GM18873 (cell line): Measurements from ENCODE around the gene MMP14.
A peak's percentile ranks its signal among the peaks of the same experiment; 100 is the strongest.
"Not testable (repeated sequence)": the region's sequence is repeated elsewhere in the genome, so short reads cannot be mapped to it uniquely, and the experiment has no call there.

Source experiments
- ATAC-seq: cut with Tn5 transposase; IDR thresholded peaks from one replicate; pipeline ENCODE4 v1.9.1; 2021; ENCODE audit warnings: mild to moderate bottlenecking, moderate library complexity, moderate number of reproducible peaks; ENCODE audit not compliant: unreplicated experiment, low FRiP score

Gene MMP14

GRCh38 chr14:22839159-22839779 is 2.9 kb downstream of the MMP14 start:
- ATAC-seq: no peak

- no peak for ATAC-seq
These were observed 4.9 kb downstream of the MMP14 start for GRCh38 chr14:22841311-22841710.

- no peak for ATAC-seq
These were observed 5.4 kb downstream of the MMP14 start for GRCh38 chr14:22841769-22842168.

GRCh38 chr14:22842211-22843122 is 6.1 kb downstream of the MMP14 start:
- ATAC-seq: no peak

DNA sequence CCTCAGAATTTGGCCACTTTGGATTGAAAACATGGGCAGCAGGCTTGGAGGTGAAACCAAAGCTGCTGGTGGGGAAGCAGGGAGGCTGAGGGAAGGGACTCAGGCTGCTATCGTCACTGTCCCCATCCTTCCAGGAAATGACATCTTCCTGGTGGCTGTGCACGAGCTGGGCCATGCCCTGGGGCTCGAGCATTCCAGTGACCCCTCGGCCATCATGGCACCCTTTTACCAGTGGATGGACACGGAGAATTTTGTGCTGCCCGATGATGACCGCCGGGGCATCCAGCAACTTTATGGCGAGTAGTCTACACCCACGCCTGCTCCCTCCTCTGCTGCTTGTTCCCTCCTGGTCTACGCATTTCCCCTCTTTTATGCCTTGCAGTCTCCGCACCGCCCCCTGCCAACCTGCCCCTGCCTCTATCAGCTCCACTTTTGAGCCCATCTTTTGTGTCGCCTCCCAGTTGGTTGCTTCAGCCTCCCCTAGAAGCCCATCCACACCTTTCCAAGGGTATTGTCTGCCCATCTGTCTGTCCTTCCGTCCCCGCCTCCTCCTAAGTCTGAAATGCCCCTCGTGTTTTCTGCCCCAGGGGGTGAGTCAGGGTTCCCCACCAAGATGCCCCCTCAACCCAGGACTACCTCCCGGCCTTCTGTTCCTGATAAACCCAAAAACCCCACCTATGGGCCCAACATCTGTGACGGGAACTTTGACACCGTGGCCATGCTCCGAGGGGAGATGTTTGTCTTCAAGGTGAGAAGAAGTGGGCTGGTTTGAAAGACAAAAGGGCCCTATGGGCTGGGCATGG is 6.9 kb downstream of the MMP14 start:
- no peak for ATAC-seq

GRCh38 chr14:22844221-22845102 is 8.1 kb downstream of the MMP14 start:
- no peak for ATAC-seq

- no peak for ATAC-seq
These were observed 8.7 kb downstream of the MMP14 start for GRCh38 chr14:22845103-22845394.

DNA sequence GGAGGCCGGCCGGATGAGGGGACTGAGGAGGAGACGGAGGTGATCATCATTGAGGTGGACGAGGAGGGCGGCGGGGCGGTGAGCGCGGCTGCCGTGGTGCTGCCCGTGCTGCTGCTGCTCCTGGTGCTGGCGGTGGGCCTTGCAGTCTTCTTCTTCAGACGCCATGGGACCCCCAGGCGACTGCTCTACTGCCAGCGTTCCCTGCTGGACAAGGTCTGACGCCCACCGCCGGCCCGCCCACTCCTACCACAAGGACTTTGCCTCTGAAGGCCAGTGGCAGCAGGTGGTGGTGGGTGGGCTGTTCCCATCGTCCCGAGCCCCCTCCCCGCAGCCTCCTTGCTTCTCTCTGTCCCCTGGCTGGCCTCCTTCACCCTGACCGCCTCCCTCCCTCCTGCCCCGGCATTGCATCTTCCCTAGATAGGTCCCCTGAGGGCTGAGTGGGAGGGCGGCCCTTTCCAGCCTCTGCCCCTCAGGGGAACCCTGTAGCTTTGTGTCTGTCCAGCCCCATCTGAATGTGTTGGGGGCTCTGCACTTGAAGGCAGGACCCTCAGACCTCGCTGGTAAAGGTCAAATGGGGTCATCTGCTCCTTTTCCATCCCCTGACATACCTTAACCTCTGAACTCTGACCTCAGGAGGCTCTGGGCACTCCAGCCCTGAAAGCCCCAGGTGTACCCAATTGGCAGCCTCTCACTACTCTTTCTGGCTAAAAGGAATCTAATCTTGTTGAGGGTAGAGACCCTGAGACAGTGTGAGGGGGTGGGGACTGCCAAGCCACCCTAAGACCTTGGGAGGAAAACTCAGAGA is 9.6 kb downstream of the MMP14 start:
- no peak for ATAC-seq

DNA sequence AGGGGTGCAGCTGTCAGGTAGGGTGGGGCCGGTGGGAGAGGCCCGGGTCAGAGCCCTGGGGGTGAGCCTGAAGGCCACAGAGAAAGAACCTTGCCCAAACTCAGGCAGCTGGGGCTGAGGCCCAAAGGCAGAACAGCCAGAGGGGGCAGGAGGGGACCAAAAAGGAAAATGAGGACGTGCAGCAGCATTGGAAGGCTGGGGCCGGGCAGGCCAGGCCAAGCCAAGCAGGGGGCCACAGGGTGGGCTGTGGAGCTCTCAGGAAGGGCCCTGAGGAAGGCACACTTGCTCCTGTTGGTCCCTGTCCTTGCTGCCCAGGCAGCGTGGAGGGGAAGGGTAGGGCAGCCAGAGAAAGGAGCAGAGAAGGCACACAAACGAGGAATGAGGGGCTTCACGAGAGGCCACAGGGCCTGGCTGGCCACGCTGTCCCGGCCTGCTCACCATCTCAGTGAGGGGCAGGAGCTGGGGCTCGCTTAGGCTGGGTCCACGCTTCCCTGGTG is 10.5 kb downstream of the MMP14 start:
- ATAC-seq: no peak

- no peak for ATAC-seq
These were observed 11.4 kb downstream of the MMP14 start for GRCh38 chr14:22847661-22848341.

DNA sequence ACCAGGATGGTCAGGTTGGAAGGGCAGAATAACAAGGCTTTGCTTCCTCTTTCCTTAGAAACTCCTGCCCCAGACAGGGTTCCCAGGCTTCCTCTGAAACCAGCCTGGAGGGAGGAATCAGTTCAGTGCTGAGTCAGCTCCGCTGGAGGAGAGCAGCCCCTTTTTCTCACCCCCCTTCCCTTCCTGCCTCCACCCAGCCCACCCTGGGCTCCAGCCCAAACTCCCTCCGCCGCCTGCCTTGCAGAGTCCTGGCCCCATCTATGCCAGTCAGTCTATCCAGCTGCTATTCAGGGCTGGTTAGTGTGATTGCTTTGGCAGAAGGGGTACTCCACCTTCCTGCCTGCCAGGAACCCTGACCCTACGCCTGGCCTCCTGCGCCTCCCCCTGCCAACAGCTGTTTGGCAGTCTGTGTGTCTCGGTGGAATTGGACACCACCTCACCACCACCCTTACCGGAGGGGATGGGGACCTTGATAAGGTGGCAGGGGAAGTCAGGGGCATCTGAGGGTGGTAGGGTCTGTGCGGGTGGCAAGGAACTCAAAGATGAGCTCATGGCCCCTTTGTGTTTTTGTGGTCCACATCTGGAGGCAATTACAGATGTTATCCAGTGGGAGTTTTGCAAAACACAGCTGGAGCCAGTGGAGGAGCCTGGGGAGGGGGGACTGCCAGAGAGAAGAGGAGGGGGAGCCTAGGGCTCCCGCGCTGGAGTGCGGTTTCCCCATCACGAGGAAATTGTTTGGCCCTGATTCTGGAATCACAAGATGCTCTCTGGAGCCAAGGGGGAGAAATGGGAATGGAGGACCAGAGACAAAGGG is 12.2 kb downstream of the MMP14 start:
- ATAC-seq: no peak

- no peak for ATAC-seq
These were observed 12.9 kb downstream of the MMP14 start for GRCh38 chr14:22849212-22849819.

DNA sequence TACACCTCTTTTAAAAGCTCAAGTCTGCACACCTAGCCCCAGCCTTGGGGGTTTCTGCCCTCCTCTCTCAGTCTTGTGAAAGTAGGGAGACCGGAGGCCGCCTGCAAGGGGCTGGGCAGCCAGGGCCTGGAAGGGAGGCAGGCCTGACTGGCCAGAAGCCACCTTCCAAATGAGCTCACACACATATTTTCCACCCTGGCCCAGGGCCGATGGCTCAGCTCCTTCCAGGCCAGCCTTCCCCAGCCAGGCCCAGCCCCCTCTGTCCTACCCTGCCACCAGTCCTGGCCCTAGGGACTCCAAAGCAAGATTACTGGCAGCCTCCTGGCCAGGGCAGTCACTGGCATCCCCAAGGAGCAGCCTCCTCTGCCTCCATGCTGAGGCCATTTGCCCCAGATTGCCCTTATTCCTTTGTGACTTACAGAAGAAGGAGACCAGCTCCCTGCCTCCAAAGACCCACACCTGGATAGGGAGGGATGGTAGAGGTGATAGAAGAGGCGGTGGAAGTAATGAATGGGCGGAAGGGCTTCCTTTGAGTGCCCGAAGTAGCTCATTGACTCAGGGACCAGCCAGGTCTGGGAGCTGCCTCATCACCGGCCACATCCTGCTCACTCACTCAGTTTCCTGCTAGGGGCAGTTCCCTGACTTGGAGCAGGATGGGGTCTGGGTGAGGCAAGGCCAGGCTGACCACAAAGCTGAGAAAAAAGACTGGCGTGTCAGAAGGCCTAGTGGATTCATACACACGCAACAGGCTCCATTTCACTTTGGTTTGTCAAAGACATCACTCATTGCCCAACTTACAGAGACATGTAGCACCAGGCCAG is 14.8 kb downstream of the MMP14 start:
- no peak for ATAC-seq

DNA sequence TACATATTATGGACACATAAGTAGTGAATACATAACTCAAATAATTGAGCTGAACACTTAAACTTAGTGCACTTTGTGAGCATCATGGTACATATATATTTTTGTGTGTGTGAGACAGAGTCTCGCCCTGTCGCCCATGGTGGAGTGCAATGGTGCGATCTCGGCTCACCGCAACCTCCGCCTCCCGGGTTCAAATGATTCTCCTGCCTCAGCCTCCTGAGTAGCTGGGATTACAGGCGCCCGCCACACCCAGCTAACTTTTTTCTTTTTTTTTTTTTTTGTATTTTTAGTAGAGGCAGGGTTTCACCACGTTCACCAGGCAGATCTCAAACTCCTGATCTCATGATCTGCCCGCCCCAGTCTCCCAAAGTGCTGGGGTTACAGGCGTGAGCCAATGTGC is 15.8 kb downstream of the MMP14 start:
- ATAC-seq: not testable (repeated sequence)

DNA sequence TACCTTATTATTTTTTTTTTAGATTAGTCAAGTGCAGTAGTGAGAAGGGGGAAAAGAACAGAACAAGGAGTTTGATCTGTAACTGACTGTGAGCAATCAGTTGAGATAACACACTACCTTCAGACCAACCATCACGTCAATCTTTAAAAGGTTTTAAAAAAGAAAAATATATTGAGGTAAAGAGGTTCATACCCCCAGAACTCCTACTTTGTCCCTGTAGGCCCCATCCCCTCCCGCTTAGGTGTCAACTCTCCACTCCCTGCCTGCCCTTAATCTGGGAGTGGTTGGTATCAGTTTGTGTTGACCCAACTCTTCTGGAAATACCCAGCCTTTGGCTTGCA is 16.2 kb downstream of the MMP14 start:
- no peak for ATAC-seq

GRCh38 chr14:22852940-22853767 is 16.8 kb downstream of the MMP14 start:
- ATAC-seq: peak; percentile 63
